ENCODE data around the gene EFEMP1. TPM values are rescaled to one million over a fixed set of nuclear protein-coding genes. Genes with fewer than 3 reads are reported as not detected.
A peak's percentile ranks its signal among the peaks of the same experiment; 100 is the strongest.

EFEMP1 gene
- total and polyA plus RNA-seq, 9 of the 15 experiments (the other 6 are each of a cell fraction or from before 2014, with no cell fraction given): 0.05 to 6.2 (median 0.22) TPM

GRCh38 chr2:55843096-55843993 is 80.2 kb downstream of the EFEMP1 start (continued):
- TF ChIP-seq ARID1B (IDR thresholded peaks at IDR 0.05): peak; percentile 52
- peak; percentile 59 for TF ChIP-seq NFE2 (IDR thresholded peaks at IDR 0.05; ENCODE audit: low read depth)
- no peak for TF ChIP-seq PBX2 (CRISPR knock-in tag; IDR thresholded peaks at IDR 0.05; ENCODE audit: low read depth)
- peak; percentile 99 for TF ChIP-seq PBX2 (tag; conservative IDR thresholded peaks at IDR 0.05; ENCODE audit: low read depth)
- peak; percentile 96 for TF ChIP-seq MEIS2 (IDR thresholded peaks at IDR 0.05; ENCODE audit: partially characterized antibody)
- TF ChIP-seq HMBOX1 (IDR thresholded peaks at IDR 0.05): peak; percentile 88
- peak; percentile 15; the same call in 1 of the 2 replicates for TF ChIP-seq TEAD4 (IDR thresholded peaks at IDR 0.05; ENCODE audit: low read length)
- no peak for TF ChIP-seq TEAD4 (CRISPR knock-in tag; IDR thresholded peaks at IDR 0.05; ENCODE audit: borderline replicate concordance)
- no peak for TF ChIP-seq RFX5 (IDR thresholded peaks at IDR 0.05; ENCODE audit: low read depth, low read length)
- no peak for TF ChIP-seq ZNF609 (CRISPR knock-in tag; IDR thresholded peaks at IDR 0.05; ENCODE audit: borderline replicate concordance)
- no peak for TF ChIP-seq NCOA6 (IDR thresholded peaks at IDR 0.05)
- peak; percentile 41; the same call in 1 of the 2 replicates for TF ChIP-seq CBFA2T3 (IDR thresholded peaks at IDR 0.05)
- peak in 1 of 2 experiments; percentile 81; a peak in 2 of 4 replicates for TF ChIP-seq FOXA3 (CRISPR knock-in tag; conservative IDR thresholded peaks at IDR 0.05 in 1 of 2, IDR thresholded peaks at IDR 0.05 in 1 of 2)
- TF ChIP-seq SOX6 (IDR thresholded peaks at IDR 0.05): no peak; the same call in 1 of the 2 replicates
- TF ChIP-seq ZNF174 (CRISPR knock-in tag; IDR thresholded peaks at IDR 0.05): no peak
- no peak for TF ChIP-seq ELK1 (CRISPR knock-in tag; IDR thresholded peaks at IDR 0.05)
- TF ChIP-seq ZNF146 (CRISPR knock-in tag; IDR thresholded peaks at IDR 0.05; ENCODE audit: unreplicated experiment): no peak
- peak; percentile 27; the same call in 1 of the 2 replicates for TF ChIP-seq TEAD2 (tag; IDR thresholded peaks at IDR 0.05)
- no peak for TF ChIP-seq EGR1 (conservative IDR thresholded peaks at IDR 0.05)

All from K562 (cell line).